Liver (tissue), 3 donors: ENCODE results near the gene ATP10A.

Source experiments
- RXRA ChIP-seq, 2 donors: IDR thresholded peaks; 2 replicates each; pipeline ENCODE4 v1.6.1; 2017 to 2018; ENCODE audit warnings: antibody characterized with exemption in 2 of 2, mild to moderate bottlenecking in 1 of 2
- TF ChIP-seq, protein P1 (sequence below): fragments of 150-350 bp; IDR thresholded peaks from 2 replicates; pipeline ENCODE4 v1.5.1; 2017; ENCODE audit warnings: improper control_type of control experiment, low read depth, low read length; ENCODE audit not compliant: missing input control
- TF ChIP-seq, protein P2 (sequence below): IDR thresholded peaks from 2 replicates; pipeline ENCODE4 v1.6.1; 2016; ENCODE audit warnings: antibody characterized with exemption, mild to moderate bottlenecking
- donor health status: healthy.
- donor health status: healthy.

GRCh38 chr15:25797936-25798901, 64.9 kb downstream of the ATP10A start:
- TF ChIP-seq RXRA (IDR thresholded peaks at IDR 0.05) = no peak
- TF ChIP-seq, protein P1, sequence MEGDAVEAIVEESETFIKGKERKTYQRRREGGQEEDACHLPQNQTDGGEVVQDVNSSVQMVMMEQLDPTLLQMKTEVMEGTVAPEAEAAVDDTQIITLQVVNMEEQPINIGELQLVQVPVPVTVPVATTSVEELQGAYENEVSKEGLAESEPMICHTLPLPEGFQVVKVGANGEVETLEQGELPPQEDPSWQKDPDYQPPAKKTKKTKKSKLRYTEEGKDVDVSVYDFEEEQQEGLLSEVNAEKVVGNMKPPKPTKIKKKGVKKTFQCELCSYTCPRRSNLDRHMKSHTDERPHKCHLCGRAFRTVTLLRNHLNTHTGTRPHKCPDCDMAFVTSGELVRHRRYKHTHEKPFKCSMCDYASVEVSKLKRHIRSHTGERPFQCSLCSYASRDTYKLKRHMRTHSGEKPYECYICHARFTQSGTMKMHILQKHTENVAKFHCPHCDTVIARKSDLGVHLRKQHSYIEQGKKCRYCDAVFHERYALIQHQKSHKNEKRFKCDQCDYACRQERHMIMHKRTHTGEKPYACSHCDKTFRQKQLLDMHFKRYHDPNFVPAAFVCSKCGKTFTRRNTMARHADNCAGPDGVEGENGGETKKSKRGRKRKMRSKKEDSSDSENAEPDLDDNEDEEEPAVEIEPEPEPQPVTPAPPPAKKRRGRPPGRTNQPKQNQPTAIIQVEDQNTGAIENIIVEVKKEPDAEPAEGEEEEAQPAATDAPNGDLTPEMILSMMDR = no peak
- TF ChIP-seq, protein P2, sequence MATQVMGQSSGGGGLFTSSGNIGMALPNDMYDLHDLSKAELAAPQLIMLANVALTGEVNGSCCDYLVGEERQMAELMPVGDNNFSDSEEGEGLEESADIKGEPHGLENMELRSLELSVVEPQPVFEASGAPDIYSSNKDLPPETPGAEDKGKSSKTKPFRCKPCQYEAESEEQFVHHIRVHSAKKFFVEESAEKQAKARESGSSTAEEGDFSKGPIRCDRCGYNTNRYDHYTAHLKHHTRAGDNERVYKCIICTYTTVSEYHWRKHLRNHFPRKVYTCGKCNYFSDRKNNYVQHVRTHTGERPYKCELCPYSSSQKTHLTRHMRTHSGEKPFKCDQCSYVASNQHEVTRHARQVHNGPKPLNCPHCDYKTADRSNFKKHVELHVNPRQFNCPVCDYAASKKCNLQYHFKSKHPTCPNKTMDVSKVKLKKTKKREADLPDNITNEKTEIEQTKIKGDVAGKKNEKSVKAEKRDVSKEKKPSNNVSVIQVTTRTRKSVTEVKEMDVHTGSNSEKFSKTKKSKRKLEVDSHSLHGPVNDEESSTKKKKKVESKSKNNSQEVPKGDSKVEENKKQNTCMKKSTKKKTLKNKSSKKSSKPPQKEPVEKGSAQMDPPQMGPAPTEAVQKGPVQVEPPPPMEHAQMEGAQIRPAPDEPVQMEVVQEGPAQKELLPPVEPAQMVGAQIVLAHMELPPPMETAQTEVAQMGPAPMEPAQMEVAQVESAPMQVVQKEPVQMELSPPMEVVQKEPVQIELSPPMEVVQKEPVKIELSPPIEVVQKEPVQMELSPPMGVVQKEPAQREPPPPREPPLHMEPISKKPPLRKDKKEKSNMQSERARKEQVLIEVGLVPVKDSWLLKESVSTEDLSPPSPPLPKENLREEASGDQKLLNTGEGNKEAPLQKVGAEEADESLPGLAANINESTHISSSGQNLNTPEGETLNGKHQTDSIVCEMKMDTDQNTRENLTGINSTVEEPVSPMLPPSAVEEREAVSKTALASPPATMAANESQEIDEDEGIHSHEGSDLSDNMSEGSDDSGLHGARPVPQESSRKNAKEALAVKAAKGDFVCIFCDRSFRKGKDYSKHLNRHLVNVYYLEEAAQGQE = no peak
